H7 (cell line): ENCODE results near the gene BMI1. TPM values are rescaled to one million over a fixed set of nuclear protein-coding genes. Genes with fewer than 3 reads are reported as not detected.
"Not testable (repeated sequence)": the region's sequence is repeated elsewhere in the genome, so short reads cannot be mapped to it uniquely, and the experiment has no call there.

ENCODE experiments used
- DNase-seq: peaks from one replicate; pipeline ENCODE4 v3.0.0; 2012
- H3K27me3 ChIP-seq: 2 replicates; pipeline ENCODE4 v1.6.0; 2011; ENCODE audit warnings: mild to moderate bottlenecking, low read length; ENCODE audit not compliant: control insufficient read depth, insufficient read depth
- H3K36me3 ChIP-seq: replicated peaks from 2 replicates; pipeline ENCODE4 v1.5.1; 2011; ENCODE audit warnings: low read length; ENCODE audit not compliant: control insufficient read depth, insufficient read depth
- H3K4me3 ChIP-seq: 2 replicates; pipeline ENCODE4 v1.5.1; 2011; ENCODE audit warnings: low read depth, mild to moderate bottlenecking, control low read depth, low read length, moderate library complexity; ENCODE audit not compliant: insufficient read depth
- total RNA-seq: library from RNA; depleted of rRNA; stranded (reverse); fragments of >200 nt; shearing (Covaris generic); gene quantifications from 2 replicates; pipeline ENCODE4 v1.2.3, GENCODE V29; 2014

Gene BMI1
- total RNA-seq, 1 experiment from 2014 or later = 4.1 TPM

GRCh38 chr10:22340329-22341189 is 19.7 kb downstream of the BMI1 start:
- DNase-seq = peak; percentile 86
- peak overlapping the region; percentile 37 for H3K4me3 ChIP-seq
- H3K27me3 ChIP-seq = peaks cover 99% of the 10 kb centered on the region
- H3K36me3 ChIP-seq = no peaks in the 10 kb centered on the region

- Histone ChIP-seq H3K36me3 (no peaks in the 10 kb centered on the region), H3K4me3 (peak overlapping the region; percentile 37), H3K27me3 (peaks cover 99% of the 10 kb centered on the region)
- no peak for DNase-seq
These were observed 20.5 kb downstream of the BMI1 start for GRCh38 chr10:22341190-22341925.

- DNase-seq = no peak
- H3K36me3 ChIP-seq = no peaks in the 10 kb centered on the region
- no peak overlapping the region for H3K4me3 ChIP-seq
- H3K27me3 ChIP-seq = peaks cover 99% of the 10 kb centered on the region
These were observed 21.0 kb downstream of the BMI1 start for GRCh38 chr10:22341926-22342196.

GRCh38 chr10:22342421-22342820 is 21.5 kb downstream of the BMI1 start:
- H3K36me3 ChIP-seq = no peaks in the 10 kb centered on the region
- H3K27me3 ChIP-seq = peaks cover 99% of the 10 kb centered on the region
- no peak for DNase-seq
- no peak overlapping the region for H3K4me3 ChIP-seq

GRCh38 chr10:22343731-22344130 is 22.8 kb downstream of the BMI1 start:
- Histone ChIP-seq H3K27me3 (peaks cover 94% of the 10 kb centered on the region), H3K4me3 (no peak overlapping the region), H3K36me3 (no peaks in the 10 kb centered on the region)
- DNase-seq = no peak

- Histone ChIP-seq H3K27me3 (peaks cover 91% of the 10 kb centered on the region), H3K36me3 (no peaks in the 10 kb centered on the region), H3K4me3 (no peak overlapping the region)
- DNase-seq = no peak
These were observed 23.4 kb downstream of the BMI1 start for GRCh38 chr10:22344249-22344648.

GRCh38 chr10:22344781-22345300 is 23.9 kb downstream of the BMI1 start:
- H3K4me3 ChIP-seq = peak overlapping the region; percentile 47
- peaks cover 87% of the 10 kb centered on the region for H3K27me3 ChIP-seq
- peak; percentile 23 for DNase-seq
- no peaks in the 10 kb centered on the region for H3K36me3 ChIP-seq

- Histone ChIP-seq H3K4me3 (peak within 1 kb of the TSS; percentile 47), H3K27me3 (peaks cover 81% of the 10 kb centered on the region), H3K36me3 (no peaks in the 10 kb centered on the region)
- DNase-seq = peak; percentile 89
These were observed 24.6 kb downstream of the BMI1 start, which contains the start of gene SPAG6 for GRCh38 chr10:22345301-22346095. Gene SPAG6 (plus strand): TSS chr10:22345496. CDS start chr10:22345612, 116 bp downstream.

- Histone ChIP-seq H3K36me3 (no peaks in the 10 kb centered on the region), H3K27me3 (peaks cover 75% of the 10 kb centered on the region), H3K4me3 (no peak overlapping the region)
- peak; percentile 38 for DNase-seq
These were observed 25.3 kb downstream of the BMI1 start for GRCh38 chr10:22346096-22346661.

GRCh38 chr10:22349755-22350154 is 28.9 kb downstream of the BMI1 start:
- no peak overlapping the region for H3K4me3 ChIP-seq
- peaks cover 39% of the 10 kb centered on the region for H3K27me3 ChIP-seq
- H3K36me3 ChIP-seq = no peaks in the 10 kb centered on the region
- no peak for DNase-seq

GRCh38 chr10:22351131-22351703 is 30.3 kb downstream of the BMI1 start:
- H3K27me3 ChIP-seq = peaks cover 25% of the 10 kb centered on the region
- H3K4me3 ChIP-seq = no peak overlapping the region
- no peak for DNase-seq
- no peaks in the 10 kb centered on the region for H3K36me3 ChIP-seq

GRCh38 chr10:22356324-22356873 is 35.5 kb downstream of the BMI1 start:
- H3K27me3 ChIP-seq = no peaks in the 10 kb centered on the region
- H3K36me3 ChIP-seq = no peaks in the 10 kb centered on the region
- no peak overlapping the region for H3K4me3 ChIP-seq
- DNase-seq = no peak

GRCh38 chr10:22357770-22358169 is 36.9 kb downstream of the BMI1 start:
- H3K4me3 ChIP-seq, H3K27me3 ChIP-seq, H3K36me3 ChIP-seq, DNase-seq: not testable (repeated sequence)

- Histone ChIP-seq H3K4me3 (no peak overlapping the region), H3K27me3 (no peaks in the 10 kb centered on the region), H3K36me3 (no peaks in the 10 kb centered on the region)
- DNase-seq = no peak
These were observed 42.4 kb downstream of the BMI1 start for GRCh38 chr10:22363305-22363704.
